Kidney capillary endothelial cell (primary cell): ENCODE measurements around the gene WNT4.

Source experiments
- DNase-seq: peaks from one replicate; pipeline ENCODE4 v3.0.0-alpha.2; 2018; ENCODE audit warnings: low spot score

The WNT4 gene

GRCh38 chr1:22108339-22109105 lies 34.4 kb downstream of the WNT4 start:
- DNase-seq, result no peak

GRCh38 chr1:22107126-22107525 lies 35.8 kb downstream of the WNT4 start:
- no peak for DNase-seq

GRCh38 chr1:22105611-22106207 lies 37.2 kb downstream of the WNT4 start:
- DNase-seq, result peak; percentile 61

- DNase-seq, result no peak
Observed at GRCh38 chr1:22104865-22105437, 37.9 kb downstream of the WNT4 start.

GRCh38 chr1:22104094-22104493 lies 38.8 kb downstream of the WNT4 start:
- no peak for DNase-seq

- DNase-seq, result no peak
Observed at GRCh38 chr1:22102746-22103145, 40.2 kb downstream of the WNT4 start.

GRCh38 chr1:22101995-22102394 lies 40.9 kb downstream of the WNT4 start:
- DNase-seq, result no peak

GRCh38 chr1:22101199-22101598 lies 41.7 kb downstream of the WNT4 start:
- DNase-seq, result no peak

- no peak for DNase-seq
Observed at GRCh38 chr1:22100168-22100567, 42.7 kb downstream of the WNT4 start.

GRCh38 chr1:22098752-22099151 lies 44.1 kb downstream of the WNT4 start:
- DNase-seq, result no peak

- DNase-seq, result no peak
Observed at GRCh38 chr1:22096463-22096862, 46.4 kb downstream of the WNT4 start.

GRCh38 chr1:22096036-22096435 lies 46.9 kb downstream of the WNT4 start:
- DNase-seq, result no peak

GRCh38 chr1:22093513-22093912 lies 49.4 kb downstream of the WNT4 start:
- no peak for DNase-seq

- peak; percentile 67 for DNase-seq
Observed at GRCh38 chr1:22092026-22092768, 50.7 kb downstream of the WNT4 start.

- DNase-seq, result no peak
Observed at GRCh38 chr1:22090867-22091266, 52.0 kb downstream of the WNT4 start.

GRCh38 chr1:22089787-22090186 lies 53.1 kb downstream of the WNT4 start:
- no peak for DNase-seq

GRCh38 chr1:22089134-22089571 lies 53.7 kb downstream of the WNT4 start:
- DNase-seq, result no peak

- no peak for DNase-seq
Observed at GRCh38 chr1:22088331-22088730, 54.6 kb downstream of the WNT4 start.

- no peak for DNase-seq
Observed at GRCh38 chr1:22080191-22080590, 62.7 kb downstream of the WNT4 start.

GRCh38 chr1:22078133-22078532 lies 64.8 kb downstream of the WNT4 start:
- DNase-seq, result no peak

GRCh38 chr1:22077728-22078127 lies 65.2 kb downstream of the WNT4 start:
- DNase-seq, result no peak

- DNase-seq, result no peak
Observed at GRCh38 chr1:22076346-22076745, 66.6 kb downstream of the WNT4 start.

GRCh38 chr1:22075718-22076117 lies 67.2 kb downstream of the WNT4 start:
- no peak for DNase-seq
